ENCODE data around the gene PDE7B. TPM values are rescaled to one million over a fixed set of nuclear protein-coding genes. Genes with fewer than 3 reads are reported as not detected.
A peak's percentile ranks its signal among the peaks of the same experiment; 100 is the strongest.
"Not testable (repeated sequence)": the region's sequence is repeated elsewhere in the genome, so short reads cannot be mapped to it uniquely, and the experiment has no call there.

PDE7B gene
- total RNA-seq, 1 experiment from 2014 or later: 27.1 TPM

DNA sequence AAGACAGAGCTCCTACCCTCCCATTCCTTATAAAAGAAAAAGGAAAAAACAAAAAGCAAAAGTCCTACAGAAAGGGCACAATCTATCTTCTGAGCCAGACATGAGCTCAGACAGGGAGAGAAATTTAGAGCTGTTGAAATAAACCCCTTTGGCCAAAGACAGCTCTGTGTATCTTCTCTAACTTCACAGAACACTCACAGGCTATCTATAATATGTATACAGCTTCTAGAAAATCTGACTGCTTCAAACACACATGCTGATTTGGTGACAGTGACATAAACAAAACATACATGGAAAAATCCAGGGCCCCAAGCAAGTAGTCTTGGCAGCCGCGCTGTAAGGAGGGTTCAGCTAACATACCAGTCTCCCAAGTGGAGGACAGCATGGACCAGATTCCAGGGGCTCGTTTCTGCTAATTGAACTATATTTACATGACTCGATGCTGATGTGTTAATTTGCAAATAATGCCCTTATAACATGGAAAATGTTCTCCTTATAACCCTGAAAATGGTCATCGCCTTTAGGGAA is 361.6 kb downstream of the PDE7B start:
- no peak for DNase-seq (ENCODE audit: extremely low read depth, low read depth)

DNA sequence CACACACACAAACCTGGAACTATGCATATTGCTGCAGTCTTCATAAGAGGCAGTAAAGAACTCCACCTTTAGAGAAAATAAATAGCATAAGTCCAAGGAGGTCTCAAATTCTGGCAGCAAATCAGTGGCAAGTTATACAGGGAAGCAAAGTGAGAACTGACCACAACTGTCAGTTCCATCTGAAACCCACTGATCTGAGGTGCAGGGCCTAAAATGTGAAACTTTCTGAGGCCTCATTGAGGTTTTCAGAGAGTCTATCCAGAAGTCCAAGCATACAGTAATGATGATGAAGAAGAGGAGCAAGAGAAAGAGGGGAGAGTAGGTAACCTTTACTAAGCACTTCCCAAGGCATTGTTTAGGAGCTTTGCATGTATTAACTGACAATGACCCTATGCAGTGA is 362.4 kb downstream of the PDE7B start:
- no peak for DNase-seq (ENCODE audit: extremely low read depth, low read depth)

DNA sequence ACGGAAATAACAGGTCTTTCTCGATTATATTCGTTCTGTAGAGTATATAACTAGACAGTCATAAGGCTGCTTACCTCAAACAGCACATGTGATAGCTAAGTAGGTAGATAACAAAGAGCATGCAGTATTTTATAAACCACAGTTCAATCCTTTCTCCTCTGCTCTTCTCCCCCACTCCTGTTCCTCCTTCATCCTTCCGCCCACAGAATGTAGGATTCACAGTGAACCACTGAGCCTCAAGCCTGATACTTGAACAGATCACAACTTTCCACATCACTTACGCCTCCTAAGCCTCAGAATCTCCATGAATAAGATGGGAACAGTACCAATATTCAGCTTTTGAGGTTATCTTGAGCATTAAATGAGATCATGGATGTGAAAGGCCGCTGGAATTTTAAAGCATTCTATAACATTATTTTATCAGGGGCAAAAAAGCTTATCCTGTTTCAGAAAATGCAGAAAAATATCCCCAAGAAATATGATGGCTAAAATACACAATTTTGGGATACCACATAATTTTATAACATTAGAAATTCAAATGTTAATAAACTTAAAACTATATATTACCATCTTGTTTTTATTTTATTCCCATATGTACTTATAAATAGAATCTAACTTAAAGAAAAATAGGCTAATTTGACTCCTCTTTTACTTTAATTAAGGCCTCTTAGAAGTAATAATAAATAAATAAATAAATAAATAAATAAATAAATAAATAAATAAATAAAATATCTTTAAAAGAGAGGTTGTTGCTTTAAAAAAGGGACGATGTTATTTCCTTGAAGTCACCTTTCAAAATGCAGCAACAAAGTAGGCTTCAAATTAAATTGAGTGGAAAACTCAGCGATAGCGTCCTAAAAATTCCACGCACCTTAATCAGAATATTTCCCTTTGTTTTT is 365.3 kb downstream of the PDE7B start:
- no peak for DNase-seq (ENCODE audit: extremely low read depth, low read depth)

DNA sequence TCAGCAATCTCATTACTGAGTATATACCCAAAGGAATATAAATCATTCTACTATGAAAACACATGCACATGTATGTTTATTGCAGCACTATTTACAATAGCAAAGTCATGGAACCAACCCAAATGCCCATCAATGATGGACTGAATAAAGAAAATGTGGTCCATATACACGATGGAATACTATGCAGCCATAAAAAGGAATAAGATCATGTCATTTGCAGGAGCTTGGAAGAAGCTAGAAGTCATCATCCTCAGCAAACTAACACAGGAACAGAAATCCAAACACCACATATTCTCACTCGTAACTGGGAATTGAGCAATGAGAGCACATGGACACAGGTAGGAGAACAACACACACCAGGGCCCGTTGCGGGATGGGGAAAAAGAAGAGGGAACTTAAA is 373.5 kb downstream of the PDE7B start:
- not testable (repeated sequence) for DNase-seq (ENCODE audit: extremely low read depth, low read depth)

DNA sequence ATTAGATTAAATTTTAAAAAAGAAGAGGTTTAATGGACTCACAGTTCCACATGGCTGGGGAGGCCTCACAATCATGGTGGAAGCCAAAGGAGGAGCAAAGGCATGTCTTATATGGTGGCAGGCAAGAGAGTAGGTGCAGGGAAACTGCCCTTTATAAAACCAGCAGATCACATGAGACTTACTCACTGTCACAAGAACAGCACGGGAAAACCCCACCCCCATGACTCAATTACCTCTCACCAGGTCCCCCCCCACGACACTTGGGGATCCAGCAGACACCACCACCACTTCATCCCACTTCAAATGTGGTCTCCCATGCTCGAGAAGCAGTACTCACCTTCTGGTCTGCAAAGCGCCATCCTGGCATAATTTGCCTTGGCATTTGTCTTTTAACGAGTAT is 374.0 kb downstream of the PDE7B start:
- peak; percentile 28 for DNase-seq (ENCODE audit: extremely low read depth, low read depth)

DNA sequence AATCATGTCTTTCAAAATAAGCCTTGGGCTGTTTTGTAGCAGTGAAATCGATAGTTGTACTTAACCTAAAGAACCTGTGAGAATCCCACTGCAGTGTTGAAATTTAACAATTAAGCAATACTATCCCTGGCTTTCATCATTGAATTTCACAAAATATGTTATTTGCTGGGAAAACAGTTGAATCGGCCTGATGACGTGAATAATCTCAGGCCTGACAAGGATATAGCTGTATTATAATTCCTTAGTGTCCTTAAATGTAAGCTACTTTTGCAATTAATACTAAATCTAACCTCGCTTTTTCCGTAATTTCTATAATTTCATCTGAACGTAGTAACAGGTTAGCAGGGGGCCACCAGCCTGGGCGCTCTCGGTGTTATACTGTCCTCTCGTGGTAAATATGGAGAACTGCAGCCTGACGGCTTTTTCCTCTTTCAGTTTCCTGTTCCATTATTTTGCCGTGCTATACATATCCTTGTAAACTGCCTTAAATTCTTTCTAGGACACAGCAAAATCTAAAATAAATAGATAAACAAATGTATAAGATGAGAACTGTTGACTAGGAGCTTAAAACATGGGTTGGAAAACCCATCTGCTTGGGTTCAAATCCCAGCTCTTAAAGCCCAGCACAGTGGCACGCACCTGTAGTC is 374.6 kb downstream of the PDE7B start:
- peak; percentile 64 for DNase-seq (ENCODE audit: extremely low read depth, low read depth)

DNA sequence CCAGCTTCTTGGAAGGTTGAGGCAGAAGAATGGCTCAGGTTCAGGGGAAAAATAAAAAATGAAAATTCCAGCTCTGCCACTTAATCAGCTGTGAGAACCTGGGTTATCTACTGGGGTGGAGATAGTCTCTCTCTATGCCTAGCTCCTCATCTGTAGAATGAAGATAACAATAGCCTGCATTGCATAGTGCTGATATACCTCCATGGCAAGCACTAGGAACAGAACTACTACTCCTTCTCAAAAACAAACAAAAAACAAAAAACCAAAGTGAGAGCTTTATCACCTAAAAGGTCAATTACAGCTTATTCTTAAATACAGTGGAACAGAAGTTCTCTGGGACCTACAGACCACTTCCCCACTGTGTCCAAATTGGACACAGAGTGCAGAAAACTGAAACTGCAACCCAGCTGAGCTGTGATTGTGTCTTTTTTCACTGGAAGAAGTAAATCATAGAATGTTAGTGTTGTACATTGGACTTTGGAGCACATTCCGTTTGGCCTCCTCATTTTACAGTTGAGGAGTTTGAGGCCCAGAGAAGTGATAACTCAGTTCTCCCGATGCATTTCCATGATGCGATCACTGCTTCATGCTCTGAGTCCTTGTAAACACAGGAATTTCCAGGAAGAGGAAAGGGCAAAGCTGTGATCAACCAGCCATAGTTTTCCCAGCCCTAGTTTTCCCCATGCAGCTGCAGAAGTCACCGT is 375.3 kb downstream of the PDE7B start:
- DNase-seq (ENCODE audit: extremely low read depth, low read depth): no peak

DNA sequence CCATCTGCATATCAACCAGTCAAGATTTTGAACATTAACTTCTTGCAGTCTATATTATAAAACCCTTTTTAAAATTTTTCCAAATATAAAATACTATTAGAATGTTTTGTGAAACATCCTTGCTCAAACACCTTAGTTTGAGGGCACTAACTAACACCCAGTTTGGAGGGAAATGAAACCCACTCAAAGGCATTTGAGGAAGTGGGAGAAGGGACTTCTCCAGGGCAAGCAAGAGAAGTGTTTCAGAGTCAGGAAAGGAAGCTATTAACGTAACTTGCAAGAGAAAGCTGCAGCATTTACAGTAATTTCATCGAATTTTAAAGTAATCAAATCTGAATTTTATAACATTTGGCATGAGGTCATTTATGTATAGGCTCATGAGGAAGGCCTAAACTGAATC is 377.3 kb downstream of the PDE7B start:
- DNase-seq (ENCODE audit: extremely low read depth, low read depth): no peak

DNA sequence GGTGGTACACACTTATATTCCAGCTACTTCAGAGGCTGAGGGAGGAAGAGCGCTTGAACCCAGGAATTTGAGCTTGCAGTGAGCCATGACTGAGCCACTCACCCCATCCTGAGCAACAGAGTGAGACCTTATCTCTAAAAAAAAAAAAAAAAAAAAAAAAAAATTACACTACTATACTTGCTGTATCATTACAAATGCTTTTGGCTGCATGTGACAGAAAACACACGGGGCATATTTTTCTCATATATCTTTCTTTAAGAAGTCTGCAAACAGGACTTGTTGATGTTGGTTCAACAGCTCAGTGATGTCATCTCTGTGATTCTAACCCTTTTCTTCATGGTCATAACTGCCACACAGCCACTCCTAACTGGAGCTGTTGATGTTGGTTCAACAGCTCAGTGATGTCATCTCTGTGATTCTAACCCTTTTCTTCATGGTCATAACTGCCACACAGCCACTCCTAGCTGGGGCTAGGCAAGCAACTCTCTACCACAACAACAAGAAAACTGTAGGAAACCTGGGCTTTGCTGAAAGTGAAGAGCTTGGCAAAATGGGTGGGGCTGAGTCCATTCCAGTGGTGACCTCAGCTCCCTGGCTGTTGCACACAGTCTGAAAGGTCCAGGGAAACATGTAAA is 378.8 kb downstream of the PDE7B start:
- no peak for DNase-seq (ENCODE audit: extremely low read depth, low read depth)

DNA sequence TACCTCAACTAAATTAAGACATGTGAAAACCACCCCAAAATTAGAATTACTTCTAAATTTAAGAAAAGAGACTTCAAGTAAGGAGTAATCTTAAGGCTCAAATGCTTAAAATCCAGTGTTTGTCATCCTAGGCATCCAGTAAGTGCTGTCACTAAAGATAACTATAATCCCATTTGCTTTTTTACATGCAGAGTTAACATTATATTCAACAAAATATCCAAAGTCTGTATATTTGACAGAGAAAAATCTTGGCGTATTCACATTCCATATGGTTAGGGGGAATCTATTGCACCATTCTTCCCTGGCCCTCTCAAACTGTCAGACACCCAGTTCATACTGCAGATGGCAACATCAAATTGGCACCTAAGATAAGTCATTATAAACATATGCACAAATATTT is 381.2 kb downstream of the PDE7B start:
- no peak for DNase-seq (ENCODE audit: extremely low read depth, low read depth)

DNA sequence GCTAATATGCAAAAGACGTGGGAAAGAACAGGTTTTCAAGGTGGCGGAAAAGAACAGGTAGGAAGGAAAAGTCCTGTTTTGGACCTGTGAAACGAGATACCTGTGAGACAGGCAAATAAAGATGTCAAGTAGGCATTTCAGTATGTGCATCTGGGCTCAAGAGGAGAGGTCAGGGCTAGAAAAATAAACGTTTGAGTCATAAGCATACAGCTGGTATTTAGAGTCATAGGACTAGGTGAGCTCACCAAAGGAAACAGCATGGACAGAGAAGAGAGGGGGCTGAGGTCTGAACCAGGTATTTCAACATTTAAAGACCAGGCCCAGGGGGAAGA is 383.7 kb downstream of the PDE7B start:
- no peak for DNase-seq (ENCODE audit: extremely low read depth, low read depth)

DNA sequence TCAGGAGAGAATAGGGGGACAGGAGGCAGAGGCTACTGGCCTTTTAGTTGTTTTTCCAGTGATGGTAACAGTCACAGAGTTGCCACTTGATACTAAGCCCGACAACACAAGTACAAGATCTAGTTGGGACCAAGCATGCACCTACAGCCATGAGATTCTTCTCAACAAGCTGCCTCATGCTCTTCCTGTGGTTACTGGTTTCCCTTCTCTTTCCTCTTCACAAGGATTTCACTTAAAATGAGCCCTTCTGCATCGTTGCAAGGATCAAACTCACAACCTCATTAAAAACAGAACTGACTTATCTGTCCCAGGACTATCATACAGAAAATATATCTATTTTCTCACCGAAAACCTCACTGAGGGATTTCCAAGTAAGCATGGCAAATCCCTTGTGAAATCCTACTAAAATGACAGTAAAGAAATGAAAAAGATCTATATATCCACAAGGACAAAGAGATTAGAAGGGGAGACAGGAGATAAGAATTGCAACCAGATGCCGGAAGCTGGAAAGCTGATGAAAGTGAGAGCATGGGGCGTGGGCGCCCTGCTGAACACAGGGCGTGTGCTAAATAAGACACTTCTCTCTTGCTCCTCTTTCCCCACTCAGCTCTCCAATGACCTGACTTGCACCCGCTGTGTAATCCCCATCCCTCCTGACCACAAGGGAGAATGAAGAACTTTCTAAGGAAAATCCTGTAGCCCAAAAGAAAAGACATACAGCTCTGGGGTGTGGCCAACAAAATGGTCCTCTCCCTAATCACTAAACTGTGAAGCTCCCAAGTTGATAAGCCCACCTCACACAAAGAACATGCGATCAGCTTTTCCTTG is 385.2 kb downstream of the PDE7B start:
- no peak for DNase-seq (ENCODE audit: extremely low read depth, low read depth)

DNA sequence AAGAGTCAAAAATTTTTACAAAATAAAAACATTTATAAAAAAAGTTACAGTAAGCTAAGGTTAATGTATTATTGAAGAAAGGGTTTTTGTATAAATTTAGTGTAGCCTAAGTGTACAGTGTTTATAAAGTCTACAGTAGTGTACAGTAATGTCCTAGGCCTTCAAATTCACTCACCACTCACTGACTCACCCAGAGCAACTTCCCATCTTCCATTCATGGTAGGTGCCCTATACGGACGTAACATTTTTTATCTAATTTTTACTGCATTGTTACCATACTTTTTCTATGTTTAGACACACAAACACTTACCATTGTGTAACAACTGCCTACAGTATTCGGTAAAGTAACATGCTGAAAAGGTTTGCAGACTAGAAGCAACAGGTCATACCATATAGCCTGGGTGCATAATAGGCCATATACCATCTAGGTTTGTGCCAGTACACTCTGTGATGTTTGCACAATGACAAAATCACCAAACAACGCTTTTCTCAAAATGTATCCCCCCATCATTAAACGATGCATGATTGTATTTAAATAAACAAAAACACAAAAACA is 392.6 kb downstream of the PDE7B start:
- DNase-seq (ENCODE audit: extremely low read depth, low read depth): no peak
